Esophagus (tissue), 2 donors: ENCODE data around the gene RTF2. TPM values are rescaled to one million over a fixed set of nuclear protein-coding genes. Genes with fewer than 3 reads are reported as not detected.

Experiments
- H3K27ac ChIP-seq, 2 donors: one replicate each; pipeline ENCODE4 v1.5.1; 2013; ENCODE audit warnings: low read depth in 2 of 2, mild to moderate bottlenecking in 2 of 2, inconsistent platforms in 1 of 2, low read length in 1 of 2, moderate library complexity in 1 of 2
- H3K27me3 ChIP-seq, 2 donors: one replicate each; pipeline ENCODE4 v1.6.1; 2013; ENCODE audit warnings: low read length in 2 of 2, control low read depth in 1 of 2, mild to moderate bottlenecking in 1 of 2; ENCODE audit not compliant: insufficient read depth in 2 of 2, control insufficient read depth in 1 of 2
- H3K36me3 ChIP-seq, 2 donors: one replicate each; pipeline ENCODE4 v1.6.1; 2013; ENCODE audit warnings: low read length in 1 of 2; ENCODE audit not compliant: control insufficient read depth in 2 of 2, insufficient read depth in 2 of 2
- H3K4me1 ChIP-seq, 2 donors: one replicate each; pipeline ENCODE4 v1.6.1; 2013; ENCODE audit warnings: low read length in 1 of 2; ENCODE audit not compliant: control insufficient read depth in 2 of 2, insufficient read depth in 2 of 2
- H3K4me3 ChIP-seq, 2 donors: one replicate each; pipeline ENCODE4 v1.5.1; 2013; ENCODE audit warnings: low read length in 2 of 2, mild to moderate bottlenecking in 2 of 2, low read depth in 1 of 2, moderate library complexity in 1 of 2
- H3K9me3 ChIP-seq, 2 donors: one replicate each; pipeline ENCODE4 v1.6.1; 2013; ENCODE audit warnings: mild to moderate bottlenecking in 2 of 2, low read depth in 1 of 2, low read length in 1 of 2, moderate library complexity in 1 of 2; ENCODE audit not compliant: control insufficient read depth in 2 of 2, insufficient read depth in 1 of 2
- WGBS, 2 donors: extraction: QIAGEN DNeasy Blood & Tissue Kit; methylation state at CpG; one replicate each; pipeline ENCODE4 v1.1.7; 2013; 5-methylcytosine and 5-hydroxymethylcytosine counted together
- polyA plus RNA-seq, 2 donors: library from polyadenylated mRNA; stranded (reverse); fragments of 200-250 nt; gene quantifications; one replicate each; pipeline ENCODE4 v1.2.3, GENCODE V29; 2013
- donor health status: healthy with polysubstance abuse.
- donor health status: Bipolar disorder and iron deficiency.

The RTF2 gene
- polyA plus RNA-seq, 2 donors, result 35.4 to 62.8 TPM

GRCh38 chr20:56433880-56434255 is 34.6 kb upstream of the RTF2 start:
- H3K36me3 ChIP-seq, result no peaks in the 10 kb centered on the region
- peaks cover 0 to 6% of the 10 kb centered on the region in 2 donors for H3K4me1 ChIP-seq
- no peak overlapping the region for H3K4me3 ChIP-seq
- H3K9me3 ChIP-seq, result no peaks in the 10 kb centered on the region
- H3K27me3 ChIP-seq, result no peaks in the 10 kb centered on the region
- no peak overlapping the region for H3K27ac ChIP-seq
- WGBS, 2 donors, result 19 to 30% methylated on average over 6 of the region's 6 CpGs

GRCh38 chr20:56437196-56437960 is 31.0 kb upstream of the RTF2 start:
- H3K9me3 ChIP-seq, result no peaks in the 10 kb centered on the region
- no peaks in the 10 kb centered on the region for H3K36me3 ChIP-seq
- WGBS, 2 donors, result 87% methylated on average over 20 of the region's 20 CpGs
- H3K27ac ChIP-seq, result no peak overlapping the region
- no peaks in the 10 kb centered on the region for H3K4me1 ChIP-seq
- H3K27me3 ChIP-seq, result no peaks in the 10 kb centered on the region
- no peak overlapping the region for H3K4me3 ChIP-seq

- 87 to 92% methylated on average over 4 of the region's 4 CpGs for WGBS, 2 donors
- H3K27me3 ChIP-seq, result no peaks in the 10 kb centered on the region
- H3K36me3 ChIP-seq, result no peaks in the 10 kb centered on the region
- no peaks in the 10 kb centered on the region for H3K9me3 ChIP-seq
- no peak overlapping the region for H3K4me3 ChIP-seq
- H3K27ac ChIP-seq, result no peak overlapping the region
- no peaks in the 10 kb centered on the region for H3K4me1 ChIP-seq
These were observed 30.1 kb upstream of the RTF2 start for GRCh38 chr20:56438284-56438683.

GRCh38 chr20:56439771-56440291 is 28.6 kb upstream of the RTF2 start:
- Histone ChIP-seq H3K27ac (no peak overlapping the region), H3K27me3 (no peaks in the 10 kb centered on the region), H3K4me3 (no peak overlapping the region), H3K36me3 (no peaks in the 10 kb centered on the region), H3K9me3 (no peaks in the 10 kb centered on the region), H3K4me1 (no peaks in the 10 kb centered on the region)
- WGBS, 2 donors, result 51 to 62% methylated on average over 5 of the region's 5 CpGs

- Histone ChIP-seq H3K27me3 (no peaks in the 10 kb centered on the region), H3K36me3 (no peaks in the 10 kb centered on the region), H3K27ac (peak overlapping the region in 1 of 2 donors; percentile 15), H3K9me3 (no peaks in the 10 kb centered on the region), H3K4me3 (no peak overlapping the region), H3K4me1 (no peaks in the 10 kb centered on the region)
- 73 to 79% methylated on average over 4 of the region's 4 CpGs for WGBS, 2 donors
These were observed 27.9 kb upstream of the RTF2 start for GRCh38 chr20:56440346-56441007.

- WGBS, 2 donors, result 82 to 84% methylated on average over 17 of the region's 17 CpGs
- H3K4me3 ChIP-seq, result no peak overlapping the region
- H3K4me1 ChIP-seq, result no peaks in the 10 kb centered on the region
- peak overlapping the region in 1 of 2 donors; percentile 44 for H3K27ac ChIP-seq
- no peaks in the 10 kb centered on the region for H3K9me3 ChIP-seq
- H3K36me3 ChIP-seq, result no peaks in the 10 kb centered on the region
- H3K27me3 ChIP-seq, result no peaks in the 10 kb centered on the region
These were observed 25.8 kb upstream of the RTF2 start for GRCh38 chr20:56442389-56443365.

- Histone ChIP-seq H3K4me1 (no peaks in the 10 kb centered on the region), H3K9me3 (no peaks in the 10 kb centered on the region), H3K4me3 (no peak overlapping the region), H3K27ac (no peak overlapping the region), H3K27me3 (no peaks in the 10 kb centered on the region), H3K36me3 (no peaks in the 10 kb centered on the region)
- 61 to 62% methylated on average over 27 of the region's 27 CpGs for WGBS, 2 donors
These were observed 24.5 kb upstream of the RTF2 start for GRCh38 chr20:56443654-56444540.

GRCh38 chr20:56445130-56445529 is 23.3 kb upstream of the RTF2 start:
- no peaks in the 10 kb centered on the region for H3K36me3 ChIP-seq
- H3K27ac ChIP-seq, result no peak overlapping the region
- H3K4me3 ChIP-seq, result no peak overlapping the region
- H3K27me3 ChIP-seq, result no peaks in the 10 kb centered on the region
- 92 to 94% methylated on average over 3 of the region's 3 CpGs for WGBS, 2 donors
- no peaks in the 10 kb centered on the region for H3K4me1 ChIP-seq
- H3K9me3 ChIP-seq, result no peaks in the 10 kb centered on the region
